ENCODE results near the gene C3. TPM values are rescaled to one million over a fixed set of nuclear protein-coding genes. Genes with fewer than 3 reads are reported as not detected.
A peak's percentile ranks its signal among the peaks of the same experiment; 100 is the strongest.
"Not testable (repeated sequence)": the region's sequence is repeated elsewhere in the genome, so short reads cannot be mapped to it uniquely, and the experiment has no call there.

The C3 gene
- polyA plus RNA-seq (ENCODE audit: insufficient read length in 3 of 3), result 10 to 100 TPM; 17.1 to 26.9 (median 20.8) TPM
- long read RNA-seq, donor 1, result 0 reads
- long read RNA-seq, donor 2, result 0 reads
- long read RNA-seq, donor 3, partial matches to known transcripts, result 0 of 1 reads
- long read RNA-seq, donor 3, other reads (novel, unspliced or antisense), result 0 of 1 reads
- long read RNA-seq, donor 4, result 0 reads
- long read RNA-seq, donor 5, result 0 reads
- long read RNA-seq, donor 6, partial matches to known transcripts, result 0 of 2 reads
- long read RNA-seq, donor 6, other reads (novel, unspliced or antisense), result 0 of 2 reads
- long read RNA-seq, donor 7, result 0 reads
- long read RNA-seq, donor 8, result 0 reads
- long read RNA-seq, donor 9, result 0 reads
- long read RNA-seq, donor 10, result 0 reads
- long read RNA-seq, donor 11, result 0 reads
- long read RNA-seq, donor 12, result 0 reads
- long read RNA-seq, donor 13, result 0 reads
- long read RNA-seq, donor 14, result 0 reads
- long read RNA-seq, donor 15, result 0 reads
- long read RNA-seq, donor 16, full-length matches to known transcripts, result 1 of 1 reads
- long read RNA-seq, donor 16, partial matches to known transcripts, result 0 of 1 reads
- long read RNA-seq, donor 16, other reads (novel, unspliced or antisense), result 0 of 1 reads

DNA sequence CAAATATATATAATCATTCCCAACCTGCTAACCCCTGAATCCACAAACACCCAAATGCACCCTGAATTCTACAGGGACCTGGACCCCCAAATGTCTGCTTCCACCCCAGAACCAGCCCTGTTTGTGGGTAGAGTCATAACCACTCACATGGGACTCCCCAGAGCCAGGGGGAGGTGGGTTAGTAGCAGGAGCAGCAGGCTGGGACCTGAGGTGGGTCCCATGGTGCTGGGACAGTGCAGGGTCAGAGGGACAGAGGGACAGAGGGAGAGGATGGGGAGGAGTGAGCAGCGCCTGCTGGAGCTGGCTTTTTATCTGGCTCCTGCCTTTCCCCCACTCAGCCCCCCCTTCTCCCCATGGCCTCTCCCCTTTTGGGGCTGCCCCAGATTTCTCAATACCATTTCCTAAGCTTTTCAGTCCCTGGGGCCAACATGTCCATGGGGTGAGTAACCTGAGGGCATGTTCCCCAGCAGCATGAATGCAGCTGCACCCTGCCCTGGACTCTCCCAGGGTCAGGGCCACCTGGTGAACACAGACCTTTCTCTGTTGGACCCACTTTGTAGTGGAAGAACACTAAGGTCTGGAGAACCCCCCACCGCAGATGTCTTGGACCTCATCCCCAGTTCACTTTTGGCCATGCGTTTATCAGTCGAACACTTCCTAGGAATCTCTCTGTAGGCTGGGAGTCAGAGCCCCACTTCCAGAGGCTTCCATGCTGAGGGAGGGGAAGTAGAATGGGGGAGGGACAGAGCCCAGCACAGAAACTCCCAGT lies at the start of gene C3:
Gene C3 (minus strand): TSS at position 282 of the 769 bp plus-strand sequence. CDS start 61 bp downstream, at position 221.
- DNase-seq (ENCODE audit: extremely low read depth in 1 of 11, low read depth in 9 of 11, low spot score in 4 of 11), result no peak

DNA sequence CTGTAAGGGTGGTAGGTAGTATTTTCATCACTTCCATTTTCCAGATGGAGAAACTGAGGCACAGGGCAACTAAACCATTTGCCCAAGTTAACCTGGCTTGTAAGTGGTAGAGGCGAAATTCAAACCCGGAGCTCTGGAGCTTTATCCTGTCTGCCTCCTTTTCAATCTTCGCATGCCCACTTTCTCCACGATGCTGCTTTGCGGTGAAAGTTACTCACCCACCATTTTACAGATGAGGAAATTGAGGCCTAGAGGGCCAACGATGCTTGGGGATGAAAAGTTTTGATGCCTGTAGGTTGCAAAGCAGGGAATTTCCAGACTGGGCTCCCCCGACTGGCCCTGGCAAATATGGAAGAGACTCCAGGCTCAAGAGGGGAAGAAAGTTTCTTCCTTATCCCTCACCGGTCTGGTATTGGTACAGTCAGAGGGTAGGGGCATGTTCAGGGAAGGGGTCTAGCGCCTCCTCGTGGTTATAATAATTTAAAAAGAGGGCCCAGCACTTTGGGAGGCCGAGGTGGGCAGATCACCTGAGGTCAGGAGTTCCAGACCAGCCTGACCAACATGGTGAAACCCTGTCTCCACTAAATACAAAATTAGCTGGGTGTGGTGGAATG lies 48.7 kb upstream of the C3 start:
- no peak for DNase-seq (ENCODE audit: extremely low read depth in 1 of 11, low read depth in 9 of 11, low spot score in 4 of 11)

DNA sequence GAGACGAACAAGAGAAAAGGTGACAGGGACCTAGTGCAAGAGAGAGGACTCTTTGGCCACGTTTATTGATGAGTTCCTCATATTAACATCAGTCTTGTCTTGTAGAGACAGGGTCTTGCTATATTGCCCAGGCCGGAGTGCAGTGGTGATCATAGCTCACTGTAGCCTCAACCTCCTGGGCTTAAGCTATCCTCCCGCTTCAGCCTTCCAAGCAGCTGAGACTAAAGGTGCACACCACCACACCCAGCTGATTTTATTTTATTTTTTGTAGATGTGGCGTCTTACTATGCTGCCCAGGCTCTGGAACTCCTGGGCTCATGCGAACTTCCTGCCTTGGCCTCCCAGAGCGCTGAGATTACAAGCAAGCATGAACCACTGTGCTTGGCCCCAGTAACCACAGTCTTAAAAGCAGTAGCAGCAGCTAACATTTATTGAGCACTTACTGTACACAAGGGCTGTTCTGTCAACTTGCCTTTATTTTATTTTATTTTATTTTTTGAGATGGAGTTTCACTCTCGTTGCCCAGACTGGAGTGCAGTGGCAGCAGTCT lies 47.9 kb upstream of the C3 start:
- no peak for DNase-seq (ENCODE audit: extremely low read depth in 1 of 11, low read depth in 9 of 11, low spot score in 4 of 11)

DNA sequence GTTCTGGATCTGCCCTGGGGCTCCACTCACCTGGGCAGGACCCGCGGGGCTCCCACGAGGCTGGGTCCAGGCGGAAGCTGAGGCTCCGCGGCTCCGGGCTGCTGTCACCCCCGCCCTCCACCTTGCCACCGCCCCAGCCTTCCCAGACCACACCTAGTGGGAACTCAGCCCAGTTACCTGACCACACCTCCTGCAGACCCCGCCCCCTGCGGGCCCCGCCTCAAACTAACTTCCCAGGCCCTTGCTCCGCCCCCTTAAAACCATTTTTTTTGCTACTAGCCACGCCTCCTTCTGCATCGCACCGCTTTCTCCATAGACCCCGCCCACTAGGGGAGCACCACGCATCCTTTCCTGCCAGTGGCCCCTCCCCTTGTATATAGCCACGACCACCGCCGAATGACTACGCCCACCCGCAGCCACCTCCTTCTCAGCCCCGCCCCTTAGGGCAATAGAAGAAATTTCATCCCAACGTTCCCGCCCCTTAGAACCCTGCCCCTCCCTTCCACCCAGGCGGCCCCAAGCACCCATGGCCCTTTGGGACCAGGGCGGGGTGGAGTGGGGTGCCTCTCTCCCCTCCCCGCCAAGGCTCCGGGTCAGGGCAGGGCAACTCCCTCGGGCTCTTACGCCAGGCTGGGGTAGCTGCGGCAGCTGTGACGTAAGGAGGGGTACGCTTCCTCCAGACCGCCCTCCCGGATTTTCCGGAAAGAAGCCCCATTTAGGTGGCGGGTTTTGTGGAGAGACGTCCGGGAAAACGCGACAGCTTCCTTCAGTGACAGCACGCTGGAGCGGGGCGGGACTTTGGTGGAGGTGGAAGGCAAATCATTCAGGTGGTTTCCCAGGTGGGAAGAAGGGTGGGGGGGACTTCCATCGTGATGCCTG lies 47.1 kb upstream of the C3 start, which contains the start of gene SH2D3A:
Gene SH2D3A (minus strand): TSS at position 79 of the 879 bp plus-strand sequence. CDS start 3,687 bp downstream, outside the sequence.
- peak in 6 of 11 donors; percentile 50 to 66 (median 51) for DNase-seq (ENCODE audit: extremely low read depth in 1 of 11, low read depth in 9 of 11, low spot score in 4 of 11)

DNA sequence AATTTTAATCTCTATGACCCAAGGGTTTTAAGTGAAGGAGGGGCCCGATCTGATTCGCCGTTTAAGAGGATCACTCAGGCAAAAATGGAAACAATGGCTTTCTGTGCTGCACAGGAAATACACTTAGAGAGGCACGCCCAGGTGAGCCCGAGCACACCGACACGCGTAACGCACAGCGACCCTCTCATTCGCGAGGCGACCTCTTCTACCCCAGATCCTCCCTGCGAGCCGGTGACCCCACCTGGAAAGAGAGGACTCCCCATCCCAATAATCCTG lies 46.6 kb upstream of the C3 start:
- no peak for DNase-seq (ENCODE audit: extremely low read depth in 1 of 11, low read depth in 9 of 11, low spot score in 4 of 11)

DNA sequence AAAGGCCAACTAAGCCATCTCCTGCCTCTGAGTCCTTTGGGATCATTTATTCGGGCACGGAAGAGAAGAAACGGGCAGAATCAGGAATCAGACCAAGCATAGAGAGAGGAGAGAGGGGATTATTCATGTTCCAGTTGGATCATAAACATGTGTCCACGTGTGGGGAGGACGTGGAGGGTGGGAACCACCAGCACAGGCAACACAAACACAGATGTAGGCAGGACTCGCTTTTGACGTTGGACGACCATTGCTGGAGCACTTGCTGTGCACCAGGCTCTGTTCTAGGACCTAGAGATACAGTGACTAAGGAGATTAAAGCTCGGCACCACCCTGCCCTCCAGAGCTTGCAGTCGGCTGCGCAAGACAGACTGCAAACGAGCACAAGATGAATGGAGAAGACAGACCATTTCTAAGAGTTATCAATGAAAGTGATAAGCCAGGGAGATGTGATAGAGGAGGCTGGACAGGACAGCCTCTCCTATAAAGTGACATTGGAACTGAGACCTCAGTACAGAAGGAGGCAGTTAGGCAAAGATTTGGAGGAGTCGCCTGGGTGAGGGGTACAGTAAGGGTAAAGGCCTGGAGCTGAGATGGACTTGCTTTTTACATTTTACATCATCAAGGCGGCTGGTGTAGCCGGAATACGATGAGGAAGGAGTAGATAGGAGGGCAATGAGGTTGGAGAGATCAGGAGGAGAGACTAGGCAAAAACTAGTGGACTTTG lies 46.1 kb upstream of the C3 start:
- DNase-seq (ENCODE audit: extremely low read depth in 1 of 11, low read depth in 9 of 11, low spot score in 4 of 11), result no peak

DNA sequence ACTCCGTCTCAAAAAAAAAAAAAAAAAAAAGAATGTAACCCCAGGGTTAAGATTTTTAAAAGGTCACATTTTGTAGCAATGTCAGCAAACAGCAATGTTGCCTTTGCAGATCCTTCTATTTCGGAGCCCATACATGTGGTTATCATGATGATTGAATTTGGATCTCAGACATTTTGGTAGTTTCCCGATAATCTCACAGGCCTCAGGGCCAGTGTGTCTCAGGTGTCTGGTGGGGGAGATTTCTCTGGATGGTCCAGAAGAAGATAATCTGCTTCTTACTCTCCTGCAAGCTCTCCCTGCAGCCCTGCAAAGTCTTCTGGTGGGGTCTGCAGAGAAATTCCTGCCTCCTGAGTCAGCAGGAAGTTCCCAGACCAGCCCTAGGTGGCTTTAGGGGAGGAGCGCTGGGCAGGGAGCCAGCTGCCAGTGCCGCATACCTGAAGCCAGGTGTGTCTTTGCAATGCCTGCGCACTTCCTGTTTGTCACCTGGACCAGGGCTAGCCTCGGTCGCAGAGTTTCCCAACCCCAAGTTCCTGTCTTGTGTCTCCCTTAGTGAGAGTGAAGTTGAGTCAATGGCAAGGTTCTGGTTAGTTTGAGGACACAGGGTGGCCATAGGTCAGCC lies 45.4 kb upstream of the C3 start:
- peak in 4 of 11 donors; percentile 59 to 71 (median 62) for DNase-seq (ENCODE audit: extremely low read depth in 1 of 11, low read depth in 9 of 11, low spot score in 4 of 11)

DNA sequence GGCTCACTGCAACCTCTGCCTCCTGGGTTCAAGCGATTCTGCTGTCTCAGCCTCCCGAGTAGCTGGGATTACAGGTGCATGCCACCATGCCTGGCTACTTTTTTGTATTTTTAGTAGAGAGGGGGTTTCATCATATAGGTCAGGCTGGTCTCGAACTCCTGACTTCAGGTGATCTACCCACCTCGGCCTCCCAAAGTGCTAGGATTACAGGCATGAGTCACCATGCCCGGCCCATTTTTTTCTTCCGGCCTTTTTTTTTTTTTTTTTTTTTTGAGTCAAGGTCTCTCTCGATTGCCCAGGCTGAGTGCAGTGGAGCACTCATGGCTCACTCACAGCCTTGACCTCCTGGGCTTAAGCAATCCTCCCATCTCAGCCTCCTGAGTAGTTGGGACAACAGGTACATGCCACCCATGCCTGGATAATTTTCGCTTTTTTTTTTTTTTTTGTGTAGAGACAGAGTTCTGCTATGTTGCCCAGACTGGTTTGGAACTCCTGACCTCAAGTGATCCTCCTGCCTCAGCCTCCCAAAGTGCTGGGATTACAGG lies 41.9 kb upstream of the C3 start:
- not testable (repeated sequence) for DNase-seq (ENCODE audit: extremely low read depth in 1 of 11, low read depth in 9 of 11, low spot score in 4 of 11)

DNA sequence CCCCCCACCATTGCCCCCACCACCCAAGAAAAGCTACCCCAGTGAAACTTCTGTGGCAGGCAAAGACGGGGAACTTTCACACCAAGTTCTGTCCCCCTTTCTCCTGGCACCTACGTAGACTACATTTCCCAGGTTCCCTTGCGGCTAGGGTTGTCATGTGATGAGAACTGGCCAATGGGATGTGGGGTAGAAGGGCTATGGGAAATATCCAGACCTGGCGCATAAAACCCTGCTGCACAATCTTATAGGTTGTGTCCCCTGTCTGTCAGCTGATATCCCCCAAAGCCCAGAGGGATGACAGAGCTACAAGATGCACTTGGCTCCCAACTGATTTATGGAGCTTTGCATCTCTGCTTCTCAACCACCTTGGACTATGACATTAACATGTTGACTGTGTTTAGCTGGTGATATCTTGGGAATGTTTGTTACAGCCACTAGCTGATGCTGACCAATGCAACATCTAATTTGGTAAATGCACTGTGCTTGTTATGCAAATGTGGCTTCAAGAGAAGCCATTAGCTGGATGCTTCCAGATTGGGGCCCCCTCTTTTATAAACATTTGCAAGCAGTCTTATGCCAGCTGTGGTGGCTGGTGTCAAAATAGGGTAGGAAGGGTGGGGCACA lies 40.7 kb upstream of the C3 start:
- no peak for DNase-seq (ENCODE audit: extremely low read depth in 1 of 11, low read depth in 9 of 11, low spot score in 4 of 11)

DNA sequence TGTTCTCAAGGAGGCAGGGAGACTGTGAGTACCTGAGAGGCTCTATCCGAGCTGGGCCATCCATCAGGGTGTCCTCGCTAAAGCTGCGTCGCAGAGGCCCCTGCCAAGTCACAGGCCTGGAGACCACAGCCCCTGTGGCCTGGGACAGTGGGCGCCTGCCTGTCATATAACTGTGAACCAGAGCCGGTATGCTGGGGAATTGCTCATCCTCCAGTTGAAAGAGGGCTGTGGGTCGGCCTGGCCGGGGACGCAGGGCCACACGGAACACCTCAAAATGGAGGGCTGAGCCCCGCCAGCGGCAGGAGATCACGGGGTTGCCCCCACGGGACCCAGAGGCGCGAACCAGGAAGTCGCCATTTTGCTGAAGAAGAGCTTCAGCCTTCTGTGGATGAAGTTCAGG lies 40.2 kb upstream of the C3 start:
- DNase-seq (ENCODE audit: extremely low read depth in 1 of 11, low read depth in 9 of 11, low spot score in 4 of 11), result no peak

DNA sequence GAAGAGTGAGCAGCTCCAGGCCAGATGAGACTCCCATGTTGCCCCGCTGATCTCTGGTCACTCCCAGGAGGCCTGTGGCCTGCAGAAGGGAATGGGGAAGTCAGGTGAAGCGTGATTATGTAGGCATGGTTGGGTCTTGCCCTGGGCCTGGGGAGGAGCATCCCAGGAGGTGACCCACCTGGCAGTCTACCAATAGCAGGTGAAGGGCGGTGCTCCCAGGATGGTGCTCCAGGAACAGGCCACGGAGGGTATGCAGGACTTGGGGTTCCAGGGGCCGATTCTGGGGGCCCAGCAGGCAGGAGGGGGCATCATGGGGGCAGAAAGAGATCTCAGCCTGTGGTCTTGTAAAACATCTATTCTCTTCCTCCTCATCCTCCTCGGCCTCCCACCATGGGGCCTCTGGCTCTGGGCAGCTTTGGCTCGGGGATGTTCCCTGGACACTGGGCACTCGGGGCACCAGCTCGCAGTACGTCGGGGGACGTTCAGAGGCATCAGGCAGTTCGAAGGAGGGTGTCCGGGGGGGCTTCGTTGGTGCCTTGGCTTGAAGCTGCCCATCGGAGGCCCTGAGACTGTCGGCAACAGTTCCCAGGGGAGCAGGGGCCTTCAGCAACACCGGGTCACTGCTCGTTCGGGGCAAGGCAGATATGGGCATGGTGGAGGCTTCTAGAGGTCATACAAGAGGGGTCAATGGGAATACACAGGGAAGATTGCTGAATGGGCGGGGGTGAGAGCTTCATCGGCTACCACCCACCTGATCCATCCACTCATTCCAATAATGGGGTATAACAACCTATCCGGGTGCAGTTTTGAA lies 34.4 kb upstream of the C3 start:
- DNase-seq (ENCODE audit: extremely low read depth in 1 of 11, low read depth in 9 of 11, low spot score in 4 of 11), result no peak

DNA sequence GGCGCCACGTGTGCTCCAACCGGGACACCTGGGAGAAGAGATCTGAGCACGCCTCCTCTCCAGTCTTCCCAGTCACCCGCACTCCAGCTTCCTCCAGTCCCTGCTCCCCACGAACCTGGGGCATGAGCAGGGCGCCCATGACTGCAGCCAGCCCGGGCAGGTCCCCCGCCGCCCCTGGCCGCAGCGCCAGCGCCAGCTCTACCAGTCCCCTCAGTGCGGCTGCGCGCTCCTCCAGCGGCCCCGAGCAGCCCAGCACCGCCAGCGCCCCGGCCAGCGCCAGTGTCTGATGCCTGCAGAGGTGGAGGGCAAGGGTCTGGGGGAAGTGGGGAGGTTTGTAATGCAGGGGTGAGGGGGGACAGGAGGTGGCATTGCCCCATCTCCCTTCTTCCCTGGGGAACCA lies 33.7 kb upstream of the C3 start:
- DNase-seq (ENCODE audit: extremely low read depth in 1 of 11, low read depth in 9 of 11, low spot score in 4 of 11), result no peak

DNA sequence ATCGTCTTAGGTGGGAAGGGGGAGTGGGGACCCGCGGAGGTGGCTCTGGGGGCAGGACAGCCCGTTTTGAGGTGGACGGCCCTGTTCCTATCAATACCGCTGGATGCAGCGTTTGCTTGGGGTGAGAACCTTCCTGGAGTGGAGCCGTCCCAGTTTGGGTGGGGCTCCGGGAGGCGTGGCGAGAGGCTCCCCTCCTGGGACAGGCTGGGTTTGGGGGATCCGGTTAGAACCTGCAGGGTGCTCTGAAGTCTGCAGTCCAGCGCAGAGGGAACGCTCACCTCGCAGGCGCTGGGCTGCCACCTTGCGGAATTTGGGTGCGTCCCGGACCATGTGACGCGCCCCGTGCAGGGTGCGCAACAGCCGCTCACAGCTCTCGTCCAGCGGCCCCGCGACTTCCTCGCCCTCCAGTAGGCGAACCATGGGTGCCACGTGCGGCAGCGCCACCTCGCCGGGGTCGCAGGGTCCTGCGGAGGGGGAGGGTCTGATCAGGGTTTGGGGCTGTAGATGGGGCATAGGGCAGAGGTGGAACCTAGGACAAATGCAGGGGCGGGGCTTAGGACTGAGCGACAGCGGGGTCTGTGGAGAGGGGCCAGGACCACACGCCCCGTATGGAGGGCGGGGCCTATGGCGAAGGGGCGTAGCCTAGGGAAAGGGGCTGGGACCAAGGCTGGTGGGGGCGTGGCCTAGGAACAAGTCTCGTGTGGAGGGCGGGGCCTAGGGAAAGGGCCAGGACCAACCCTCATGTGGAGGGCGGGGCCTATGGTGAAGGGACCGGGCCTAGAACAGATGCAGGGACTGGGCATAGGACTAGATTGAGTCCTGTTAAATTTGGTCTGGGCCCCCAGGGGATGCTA lies 33.0 kb upstream of the C3 start:
- peak in 1 of 11 donors; percentile 69 for DNase-seq (ENCODE audit: extremely low read depth in 1 of 11, low read depth in 9 of 11, low spot score in 4 of 11)

DNA sequence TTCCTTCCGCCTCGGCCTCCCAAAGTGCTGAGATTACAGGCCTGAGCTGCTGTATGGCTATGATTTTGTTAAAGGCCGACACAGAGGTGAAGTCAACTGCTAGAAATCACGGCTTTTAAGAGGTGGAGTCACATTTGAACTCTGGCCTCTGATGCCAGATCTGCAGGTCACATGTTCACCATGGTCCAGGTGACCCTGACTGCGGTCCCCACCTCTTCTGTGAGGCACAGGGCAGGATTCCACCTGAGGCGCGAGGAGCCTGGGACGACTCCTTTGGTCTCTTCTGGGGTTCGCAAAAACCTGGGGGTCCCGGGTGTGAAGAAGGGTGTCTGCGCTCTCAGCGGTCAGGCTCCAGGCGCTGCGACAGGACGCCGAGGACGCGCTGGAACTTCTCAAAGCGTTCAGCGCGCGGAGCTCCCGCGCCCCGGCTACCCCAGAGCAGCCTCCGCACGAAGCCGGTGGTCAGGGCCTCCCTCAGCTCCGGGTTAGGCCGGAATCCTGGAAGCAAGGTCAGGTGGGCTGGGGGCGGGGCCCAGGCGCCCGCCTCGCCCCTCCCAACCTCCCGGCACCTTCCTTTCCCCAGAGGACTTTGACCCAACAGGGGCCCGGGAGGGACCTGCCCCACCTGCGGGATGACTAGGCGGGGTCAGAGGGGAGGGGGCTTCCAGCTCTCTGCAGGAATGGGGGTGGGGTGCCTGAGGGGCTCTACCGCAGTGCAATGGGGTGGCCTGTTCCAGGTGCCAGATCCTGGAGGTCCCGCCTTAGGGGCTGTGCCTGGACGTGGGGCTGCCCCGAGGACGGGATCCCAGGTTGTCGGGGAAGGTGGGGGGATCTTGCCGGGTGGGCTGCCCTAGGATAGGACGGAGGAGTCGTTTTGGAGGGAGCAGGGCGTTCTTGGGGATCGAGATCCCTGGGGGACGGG lies 32.1 kb upstream of the C3 start:
- DNase-seq (ENCODE audit: extremely low read depth in 1 of 11, low read depth in 9 of 11, low spot score in 4 of 11), result peak in 1 of 11 donors; percentile 51
